IPS-18c (cell line): ENCODE measurements around the gene SDC1.

Source experiments
- H3K4me3 ChIP-seq: 2 replicates; pipeline ENCODE4 v1.7.0; 2013; ENCODE audit warnings: low read depth, mild to moderate bottlenecking, low read length, moderate library complexity; ENCODE audit not compliant: insufficient read depth
- H3K9me3 ChIP-seq: one replicate; pipeline ENCODE4 v1.6.1; 2013; ENCODE audit warnings: mild to moderate bottlenecking, low read length, moderate library complexity; ENCODE audit not compliant: control insufficient read depth, insufficient read depth

The SDC1 gene

GRCh38 chr2:20150806-20151571 lies 73.9 kb downstream of the SDC1 start:
- H3K4me3 ChIP-seq: no peak overlapping the region

More at GRCh38 chr2:20150806-20151571, 73.9 kb downstream of the SDC1 start:
- no peaks in the 10 kb centered on the region for H3K9me3 ChIP-seq
